ENCODE measurements around the gene FGF12.

GRCh38 chr3:192731233-192731632, 3.9 kb upstream of the FGF12 start:
- TF ChIP-seq CTCF (IDR thresholded peaks at IDR 0.05) (no peak), POLR2A (IDR thresholded peaks at IDR 0.05) (no peak), POLR2AphosphoS5 (IDR thresholded peaks at IDR 0.05) (no peak)
